Measurements from ENCODE around the gene STXBP5. TPM values are rescaled to one million over a fixed set of nuclear protein-coding genes. Genes with fewer than 3 reads are reported as not detected.

Gene STXBP5
- total RNA-seq, 1 donor from 2014 or later, result 26.2 TPM

DNA sequence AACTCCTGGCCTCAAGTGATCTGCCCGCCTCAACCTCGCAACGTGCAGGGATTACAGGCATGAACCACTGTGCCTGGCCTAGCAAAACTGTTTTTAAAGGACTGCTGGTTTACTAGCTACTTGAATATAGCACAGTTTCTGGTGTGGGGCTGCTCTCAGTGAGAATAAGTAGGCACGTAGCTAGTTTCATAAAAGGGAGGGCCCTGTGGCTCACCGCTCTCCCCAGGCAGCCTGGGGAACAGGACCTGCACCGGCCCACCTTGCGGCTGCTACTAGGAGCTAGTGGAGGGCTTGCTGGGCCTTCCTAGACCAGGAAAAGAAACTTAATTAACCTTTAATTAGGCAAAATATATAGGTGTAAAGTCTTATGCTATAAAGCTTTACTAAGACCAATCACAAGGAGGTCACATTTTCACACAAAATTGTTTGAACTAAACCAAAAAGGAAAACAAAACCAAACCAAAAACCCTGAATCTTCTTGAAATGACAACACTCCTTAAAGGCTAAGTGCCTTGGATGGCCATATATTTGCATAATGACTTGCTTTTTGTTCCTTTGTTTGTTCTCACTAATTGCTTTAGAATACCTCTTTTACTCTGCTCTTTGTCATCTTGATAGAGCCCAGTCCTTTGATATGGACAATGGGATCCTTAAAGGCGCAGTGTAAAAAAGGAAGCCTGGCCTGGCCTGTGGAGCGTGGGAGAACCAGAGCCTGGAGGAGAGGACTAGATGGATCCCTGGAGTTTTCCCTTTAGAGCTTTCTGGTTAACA, 234.7 kb downstream of the STXBP5 start:
- ATAC-seq, result no peak
- intact Hi-C loops (cut with DNase I), result no loop called here
- DNase-seq (ENCODE audit: low spot score), result no peak

Measured in sciatic nerve (tissue), 2 donors.